ENCODE data around the gene BEAN1.
"Not testable (repeated sequence)": the region's sequence is repeated elsewhere in the genome, so short reads cannot be mapped to it uniquely, and the experiment has no call there.

Gene BEAN1

GRCh38 chr16:66489385-66489784 is 62.3 kb downstream of the BEAN1 start:
- DNase-seq, result no peak

GRCh38 chr16:66489818-66490217 is 62.7 kb downstream of the BEAN1 start:
- DNase-seq, result no peak

- DNase-seq, result no peak
These were observed 64.0 kb downstream of the BEAN1 start for GRCh38 chr16:66490774-66491715.

DNA sequence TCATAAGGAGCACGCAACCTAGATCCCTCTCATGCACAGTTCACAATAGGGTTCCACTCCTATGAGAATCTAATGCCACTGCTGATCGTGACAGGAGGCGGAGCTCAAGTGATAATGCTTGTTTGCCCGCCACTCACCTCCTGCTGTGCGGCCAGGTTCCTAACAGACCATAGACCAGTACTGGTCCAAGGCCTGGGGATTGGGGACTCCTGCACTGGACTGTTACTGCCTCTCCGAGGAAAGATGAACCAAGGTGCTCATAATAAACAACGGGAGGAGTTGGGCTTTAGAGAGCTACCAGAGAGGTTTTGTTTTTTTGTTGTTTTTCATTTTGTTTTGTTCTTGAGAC is 64.6 kb downstream of the BEAN1 start:
- DNase-seq, result no peak

- no peak for DNase-seq
These were observed 66.7 kb downstream of the BEAN1 start for GRCh38 chr16:66493490-66494401.

- no peak for DNase-seq
These were observed 67.8 kb downstream of the BEAN1 start for GRCh38 chr16:66494916-66495315.

GRCh38 chr16:66495440-66495839 is 68.3 kb downstream of the BEAN1 start:
- DNase-seq, result no peak

DNA sequence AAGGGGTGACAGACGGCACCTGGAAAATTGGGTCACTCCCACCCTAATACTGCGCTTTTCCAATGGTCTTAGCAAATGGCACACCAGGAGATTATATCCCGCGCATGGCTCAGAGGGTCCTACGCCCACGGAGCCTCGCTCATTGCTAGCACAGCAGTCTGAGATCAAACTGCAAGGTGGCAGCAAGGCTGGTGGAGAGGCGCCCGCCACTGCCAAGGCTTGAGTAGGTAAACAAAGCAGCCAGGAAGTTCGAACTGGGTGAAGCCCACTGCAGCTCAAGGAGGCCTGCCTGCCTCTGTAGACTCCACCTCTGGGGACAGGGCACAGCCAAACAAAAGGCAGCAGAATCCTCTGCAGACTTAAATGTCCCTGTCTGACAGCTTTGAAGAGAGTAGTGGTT is 69.1 kb downstream of the BEAN1 start:
- DNase-seq, result not testable (repeated sequence)

DNA sequence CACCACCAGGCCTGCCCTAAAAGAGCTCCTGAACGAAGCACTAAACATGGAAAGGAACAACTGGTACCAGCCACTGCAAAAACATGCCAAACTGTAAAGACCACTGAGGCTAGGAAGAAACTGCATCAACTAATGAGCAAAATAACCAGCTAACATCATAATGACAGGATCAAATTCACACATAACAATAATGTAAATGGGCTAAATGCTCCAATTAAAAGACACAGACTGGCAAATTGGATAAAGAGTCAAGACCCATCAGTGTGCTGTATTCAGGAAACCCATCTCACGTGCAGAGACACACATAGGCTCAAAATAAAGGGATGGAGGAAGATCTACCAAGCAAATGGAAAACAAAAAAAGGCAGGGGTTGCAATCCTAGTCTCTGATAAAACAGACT is 70.8 kb downstream of the BEAN1 start:
- DNase-seq, result not testable (repeated sequence)

- not testable (repeated sequence) for DNase-seq
These were observed 74.5 kb downstream of the BEAN1 start for GRCh38 chr16:66501563-66501962.

GRCh38 chr16:66502020-66502913 is 75.2 kb downstream of the BEAN1 start:
- DNase-seq, result no peak

DNA sequence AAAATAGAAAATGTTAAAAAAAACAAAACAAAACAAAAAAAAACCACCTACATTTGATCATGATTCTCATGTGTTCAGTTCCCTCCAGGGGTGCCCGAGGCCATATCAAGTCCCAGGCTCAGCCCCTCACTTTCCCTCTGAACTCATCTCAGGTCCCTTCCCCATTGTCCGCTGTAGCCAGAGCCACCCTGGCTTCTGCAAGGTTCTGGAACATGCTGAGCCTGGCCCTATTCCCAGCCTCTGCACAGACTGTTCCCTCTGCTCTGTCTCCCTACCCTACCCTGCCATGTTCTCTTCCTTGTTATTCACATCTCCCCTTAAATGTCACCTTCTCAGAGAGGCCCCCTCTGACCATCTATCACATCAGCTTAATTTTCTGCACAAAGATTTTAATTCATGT is 75.9 kb downstream of the BEAN1 start:
- no peak for DNase-seq

GRCh38 chr16:66503612-66504011 is 76.5 kb downstream of the BEAN1 start:
- no peak for DNase-seq

- DNase-seq, result no peak
These were observed 80.7 kb downstream of the BEAN1 start for GRCh38 chr16:66507731-66508239.

DNA sequence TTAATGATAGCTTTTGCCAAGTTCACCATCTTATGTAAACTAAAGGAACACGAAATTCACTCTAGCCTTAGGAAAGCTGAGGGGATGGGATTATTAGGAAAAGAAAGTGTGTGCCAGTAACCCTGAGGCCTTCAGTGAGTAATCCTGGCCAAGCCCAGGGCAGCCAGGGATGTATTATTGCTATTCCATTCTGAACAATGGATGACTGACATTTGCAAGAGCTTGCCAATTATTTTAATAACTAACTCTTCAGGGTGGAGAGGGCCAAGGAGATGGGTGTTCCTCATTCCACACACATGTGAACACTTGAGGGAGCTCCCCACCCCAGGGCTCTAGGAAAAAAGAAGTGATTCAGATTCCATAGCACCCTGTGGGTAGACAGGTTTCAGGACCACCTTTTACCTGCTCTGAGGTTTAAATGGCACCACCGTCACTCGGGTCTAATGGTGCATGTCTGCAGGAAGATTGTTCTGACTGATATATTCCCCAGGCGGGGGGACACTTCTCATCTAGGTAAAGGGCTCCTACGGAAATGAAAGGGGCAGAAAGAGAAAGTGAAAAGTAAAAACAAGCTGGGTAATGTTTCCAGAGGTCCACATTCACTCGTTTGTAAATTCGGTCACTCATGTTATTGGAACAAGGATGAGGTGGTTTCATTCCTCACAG is 81.3 kb downstream of the BEAN1 start:
- DNase-seq, result no peak

GRCh38 chr16:66508914-66509496 is 81.9 kb downstream of the BEAN1 start:
- DNase-seq, result no peak

- no peak for DNase-seq
These were observed 82.5 kb downstream of the BEAN1 start for GRCh38 chr16:66509576-66509975.

DNA sequence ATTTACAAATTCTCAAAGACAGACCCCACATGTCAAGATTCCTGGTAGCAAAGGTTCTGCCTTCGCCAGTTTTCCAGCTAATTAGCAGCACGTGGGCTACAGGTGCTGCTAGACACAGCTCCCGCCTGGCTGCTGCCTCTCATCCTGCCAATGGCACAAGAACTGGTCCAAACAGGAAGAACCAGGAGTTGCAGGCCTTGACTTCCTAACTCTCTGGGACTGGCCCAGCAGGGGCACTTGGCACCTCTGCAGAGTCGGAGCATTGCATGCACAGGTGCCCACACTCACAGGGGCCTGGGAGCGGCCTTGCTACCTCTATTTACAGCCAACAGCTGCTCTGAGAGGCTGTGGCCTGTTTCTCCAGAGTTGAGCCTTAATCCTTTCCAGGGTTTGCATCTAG is 83.2 kb downstream of the BEAN1 start:
- no peak for DNase-seq

GRCh38 chr16:66510711-66511601 is 83.9 kb downstream of the BEAN1 start:
- no peak for DNase-seq

GRCh38 chr16:66511602-66512271 is 84.6 kb downstream of the BEAN1 start:
- DNase-seq, result no peak

Measured in stimulated activated CD4-positive, alpha-beta T cell treated with anti-CD3 and anti-CD28 coated beads, Interleukin-12 subunit alpha, Interleukin-12 subunit beta, amount 100 ng/mL, for 4 hours (primary cell).